AG10803 (cell line): ENCODE results near the gene LARP1B.
"Not testable (repeated sequence)": the region's sequence is repeated elsewhere in the genome, so short reads cannot be mapped to it uniquely, and the experiment has no call there.

Experiments
- DNase-seq: peaks from one replicate; pipeline ENCODE4 v3.0.0; 2010; ENCODE audit warnings: low read depth
- H3K4me3 ChIP-seq: 2 replicates; pipeline ENCODE4 v1.5.1; 2011; ENCODE audit warnings: mild to moderate bottlenecking, low read length, control low read depth
- TF ChIP-seq, protein P1 (sequence below): conservative IDR thresholded peaks from 2 replicates; pipeline ENCODE4 v1.5.1; 2011; ENCODE audit warnings: mild to moderate bottlenecking, low read length, control low read depth, inconsistent platforms

Gene LARP1B

DNA sequence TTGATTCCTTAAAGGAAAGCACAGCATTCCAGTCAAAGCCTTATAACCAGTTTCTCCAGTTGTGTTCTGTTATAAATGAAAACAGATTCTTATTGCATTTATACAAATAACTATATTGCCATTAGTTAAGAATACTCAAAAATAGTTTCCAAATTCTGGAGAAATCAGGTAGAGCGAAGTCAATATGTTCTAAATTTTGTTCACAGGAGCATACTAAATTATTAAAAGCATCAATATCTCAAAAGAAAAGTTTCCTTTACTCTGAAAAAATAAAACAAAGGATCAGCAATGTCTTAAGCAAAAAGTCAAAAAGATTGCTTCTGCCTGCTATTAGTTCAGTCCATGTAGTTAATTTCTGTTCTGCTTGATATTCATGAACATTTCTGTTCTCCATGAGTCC lies 186.8 kb downstream of the LARP1B start:
- DNase-seq: no peak
- H3K4me3 ChIP-seq: no peak overlapping the region
- TF ChIP-seq, protein P1, sequence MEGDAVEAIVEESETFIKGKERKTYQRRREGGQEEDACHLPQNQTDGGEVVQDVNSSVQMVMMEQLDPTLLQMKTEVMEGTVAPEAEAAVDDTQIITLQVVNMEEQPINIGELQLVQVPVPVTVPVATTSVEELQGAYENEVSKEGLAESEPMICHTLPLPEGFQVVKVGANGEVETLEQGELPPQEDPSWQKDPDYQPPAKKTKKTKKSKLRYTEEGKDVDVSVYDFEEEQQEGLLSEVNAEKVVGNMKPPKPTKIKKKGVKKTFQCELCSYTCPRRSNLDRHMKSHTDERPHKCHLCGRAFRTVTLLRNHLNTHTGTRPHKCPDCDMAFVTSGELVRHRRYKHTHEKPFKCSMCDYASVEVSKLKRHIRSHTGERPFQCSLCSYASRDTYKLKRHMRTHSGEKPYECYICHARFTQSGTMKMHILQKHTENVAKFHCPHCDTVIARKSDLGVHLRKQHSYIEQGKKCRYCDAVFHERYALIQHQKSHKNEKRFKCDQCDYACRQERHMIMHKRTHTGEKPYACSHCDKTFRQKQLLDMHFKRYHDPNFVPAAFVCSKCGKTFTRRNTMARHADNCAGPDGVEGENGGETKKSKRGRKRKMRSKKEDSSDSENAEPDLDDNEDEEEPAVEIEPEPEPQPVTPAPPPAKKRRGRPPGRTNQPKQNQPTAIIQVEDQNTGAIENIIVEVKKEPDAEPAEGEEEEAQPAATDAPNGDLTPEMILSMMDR: no peak

DNA sequence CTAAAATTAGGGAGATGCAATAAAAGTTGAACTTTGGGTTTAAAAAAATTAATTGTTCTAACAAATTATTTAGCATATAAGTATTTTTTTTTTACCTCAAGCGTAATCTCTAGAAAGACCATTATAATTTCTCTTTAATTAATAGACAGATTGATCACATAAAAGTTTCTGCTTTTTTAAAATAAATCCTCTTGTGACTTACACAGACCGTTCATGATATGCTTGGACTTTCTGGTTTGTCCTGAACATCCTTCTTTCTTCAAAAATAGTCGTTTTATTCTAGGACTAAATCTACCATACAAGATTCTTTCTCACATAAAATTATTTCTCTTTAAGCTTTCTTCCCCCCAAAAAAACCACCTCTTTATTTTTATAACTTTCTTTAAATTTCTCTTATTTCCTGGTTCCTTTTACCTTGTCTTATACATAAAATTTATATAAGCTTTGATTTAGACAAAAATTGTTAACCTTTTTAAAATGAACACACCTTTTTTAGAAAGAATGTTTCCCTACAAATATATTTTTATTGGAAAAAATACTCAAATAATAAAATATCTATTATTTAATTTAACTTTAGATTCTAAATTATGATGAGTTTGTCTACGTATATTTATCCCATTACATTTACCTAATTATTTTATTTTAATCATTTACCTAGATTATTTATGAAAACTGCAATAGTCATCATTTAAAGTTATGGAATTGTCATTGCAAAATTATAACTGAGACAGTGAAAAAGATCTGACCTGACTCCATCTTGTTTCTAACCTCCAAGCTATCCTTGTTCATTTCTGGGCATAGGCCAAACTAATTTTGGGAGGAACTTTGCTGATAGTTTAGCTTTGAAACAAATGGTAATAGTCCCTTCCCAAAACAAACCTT lies 188.9 kb downstream of the LARP1B start:
- TF ChIP-seq, protein P1: no peak
- H3K4me3 ChIP-seq: no peak overlapping the region
- no peak for DNase-seq

DNA sequence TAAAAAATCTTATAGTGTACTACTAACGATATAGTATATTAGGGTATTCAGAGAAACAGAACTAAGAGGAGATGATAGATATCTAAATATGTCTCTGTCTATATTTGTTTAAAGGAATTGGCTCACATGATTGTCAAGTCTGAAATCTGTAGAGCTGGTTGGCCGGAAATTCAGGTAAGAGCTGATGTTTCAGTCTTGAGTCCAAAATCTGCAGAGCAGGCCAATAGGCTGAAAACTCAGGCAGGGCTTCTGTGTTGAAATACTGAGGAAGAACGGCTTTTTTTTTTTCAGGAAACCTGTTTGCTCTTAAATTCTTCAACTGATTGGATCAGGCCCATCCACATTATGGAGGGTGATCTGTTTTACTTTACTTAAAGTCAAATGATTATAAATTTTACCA lies 194.8 kb downstream of the LARP1B start:
- TF ChIP-seq, protein P1: no peak
- DNase-seq: no peak
- H3K4me3 ChIP-seq: no peak overlapping the region

DNA sequence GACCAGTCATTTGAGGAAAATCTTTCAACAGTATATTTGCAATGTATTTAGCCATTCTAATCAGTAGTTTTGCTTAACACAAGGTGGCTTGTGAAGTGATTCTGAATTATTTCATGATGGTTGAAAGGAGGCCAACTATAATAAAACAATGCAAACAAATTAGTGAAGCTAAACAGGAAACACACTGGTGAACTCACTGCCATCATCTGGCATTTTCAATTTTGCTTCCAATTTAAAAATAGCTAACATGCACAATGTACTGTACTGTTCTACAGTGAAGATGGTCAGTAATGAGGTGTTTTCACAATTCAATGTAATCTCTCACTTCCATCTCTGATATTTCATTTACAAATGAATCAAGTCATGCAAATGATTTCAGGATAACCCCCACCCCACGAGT lies 195.4 kb downstream of the LARP1B start:
- TF ChIP-seq, protein P1: no peak
- no peak overlapping the region for H3K4me3 ChIP-seq
- no peak for DNase-seq

DNA sequence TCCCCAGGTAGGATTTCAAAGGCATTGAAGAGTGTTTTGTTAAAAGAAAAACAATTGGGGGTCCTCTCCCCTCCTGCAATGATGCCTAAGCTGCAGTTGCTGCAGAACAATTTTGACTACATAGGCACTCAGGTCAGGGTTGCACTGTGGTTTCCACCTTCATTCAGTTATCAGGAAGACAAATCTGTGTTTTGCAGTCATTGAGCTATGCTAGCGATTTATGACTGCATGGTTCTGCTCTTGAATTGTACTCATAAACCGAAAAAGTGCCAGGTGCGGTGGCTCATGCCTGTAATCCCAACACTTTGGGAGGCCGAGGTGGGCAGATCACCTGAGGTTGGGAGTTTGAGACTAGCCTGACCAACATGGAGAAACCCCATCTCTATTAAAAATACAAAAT lies 197.1 kb downstream of the LARP1B start:
- H3K4me3 ChIP-seq, DNase-seq: not testable (repeated sequence)

DNA sequence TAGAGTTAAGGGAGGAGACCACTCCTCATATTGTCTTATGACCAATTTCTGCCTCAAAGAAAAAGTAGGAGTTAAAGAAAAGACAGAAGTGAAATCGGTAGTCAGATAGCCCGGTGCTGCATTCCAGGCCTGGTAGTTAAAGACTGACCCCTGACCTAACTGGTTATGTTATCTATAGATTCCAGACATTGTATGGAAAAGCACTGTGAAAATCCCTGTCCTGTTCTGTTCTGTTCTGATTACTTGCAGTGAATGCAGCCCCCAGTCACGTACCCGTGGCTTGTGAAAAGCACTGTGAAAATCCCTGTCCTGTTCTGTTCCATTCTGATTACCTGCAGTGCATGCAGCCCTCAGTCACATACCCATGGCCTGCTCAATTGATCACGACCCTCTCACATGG lies 198.8 kb downstream of the LARP1B start:
- not testable (repeated sequence) for DNase-seq, H3K4me3 ChIP-seq
